Esophagus muscularis mucosa (tissue), 3 donors: ENCODE data around the gene PERP.

ENCODE experiments used
- CTCF ChIP-seq, 3 experiments: fragments of 200-600 bp in 2 of 3; fragments of 450-650 bp in 1 of 3; sonication (generic) in 2 of 3; IDR thresholded peaks; one replicate each; pipeline ENCODE4 v1.5.1; 2017 to 2019; ENCODE audit warnings: antibody characterized with exemption in 3 of 3, mild to moderate bottlenecking in 2 of 3, moderate library complexity in 1 of 3
- POLR2A ChIP-seq: fragments of 450-650 bp; IDR thresholded peaks from one replicate; pipeline ENCODE4 v1.6.1; 2017; ENCODE audit warnings: antibody characterized with exemption, moderate library complexity, mild to moderate bottlenecking, low read depth

GRCh38 chr6:138052783-138053182 is 54.4 kb downstream of the PERP start:
- TF ChIP-seq CTCF (IDR thresholded peaks at IDR 0.05) (no peak), POLR2A (no peak)
